ENCODE data around the gene COPS8.

COPS8 gene

GRCh38 chr2:237065071-237065377 is 20.7 kb upstream of the COPS8 start:
- DNase-seq = no peak

GRCh38 chr2:237066396-237066795 is 19.3 kb upstream of the COPS8 start:
- DNase-seq = no peak

- no peak for DNase-seq
Measured at GRCh38 chr2:237068005-237068576, 17.6 kb upstream of the COPS8 start.

GRCh38 chr2:237072067-237072931 is 13.4 kb upstream of the COPS8 start:
- peak; percentile 25 to 69 (median 57) for DNase-seq

- no peak for DNase-seq
Measured at GRCh38 chr2:237073552-237073951, 12.1 kb upstream of the COPS8 start.

- DNase-seq = no peak
Measured at GRCh38 chr2:237074211-237074993, 11.3 kb upstream of the COPS8 start.

GRCh38 chr2:237075749-237076599 is 9.7 kb upstream of the COPS8 start:
- no peak for DNase-seq

- DNase-seq = no peak
Measured at GRCh38 chr2:237081596-237081995, 4.1 kb upstream of the COPS8 start.

- DNase-seq = no peak
Measured at GRCh38 chr2:237083026-237083425, 2.7 kb upstream of the COPS8 start.

- DNase-seq = no peak
Measured at GRCh38 chr2:237084444-237084843, 1.2 kb upstream of the COPS8 start.

GRCh38 chr2:237090906-237091305 is 5.2 kb downstream of the COPS8 start:
- no peak for DNase-seq

GRCh38 chr2:237091779-237092436 is 6.2 kb downstream of the COPS8 start:
- no peak for DNase-seq

GRCh38 chr2:237092506-237092905 is 6.8 kb downstream of the COPS8 start:
- DNase-seq = no peak

GRCh38 chr2:237092920-237093781 is 7.5 kb downstream of the COPS8 start:
- peak in 1 of 3 experiments; percentile 41 for DNase-seq

GRCh38 chr2:237096201-237096600 is 10.5 kb downstream of the COPS8 start:
- no peak for DNase-seq

- no peak for DNase-seq
Measured at GRCh38 chr2:237096911-237097310, 11.2 kb downstream of the COPS8 start.

GRCh38 chr2:237097326-237097910 is 11.7 kb downstream of the COPS8 start:
- no peak for DNase-seq

GRCh38 chr2:237097911-237098702 is 12.4 kb downstream of the COPS8 start:
- DNase-seq = no peak

GRCh38 chr2:237099804-237100203 is 14.1 kb downstream of the COPS8 start:
- no peak for DNase-seq
